ENCODE measurements around the gene KIF18A. TPM values are rescaled to one million over a fixed set of nuclear protein-coding genes. Genes with fewer than 3 reads are reported as not detected.

KIF18A gene
- total and polyA plus RNA-seq, 9 of the 15 experiments (the other 6 are each of a cell fraction or from before 2014, with no cell fraction given) = 15.1 to 36.1 (median 24.3) TPM

- TF ChIP-seq, protein P1, sequence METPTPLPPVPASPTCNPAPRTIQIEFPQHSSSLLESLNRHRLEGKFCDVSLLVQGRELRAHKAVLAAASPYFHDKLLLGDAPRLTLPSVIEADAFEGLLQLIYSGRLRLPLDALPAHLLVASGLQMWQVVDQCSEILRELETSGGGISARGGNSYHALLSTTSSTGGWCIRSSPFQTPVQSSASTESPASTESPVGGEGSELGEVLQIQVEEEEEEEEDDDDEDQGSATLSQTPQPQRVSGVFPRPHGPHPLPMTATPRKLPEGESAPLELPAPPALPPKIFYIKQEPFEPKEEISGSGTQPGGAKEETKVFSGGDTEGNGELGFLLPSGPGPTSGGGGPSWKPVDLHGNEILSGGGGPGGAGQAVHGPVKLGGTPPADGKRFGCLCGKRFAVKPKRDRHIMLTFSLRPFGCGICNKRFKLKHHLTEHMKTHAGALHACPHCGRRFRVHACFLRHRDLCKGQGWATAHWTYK (CRISPR knock-in tag; IDR thresholded peaks at IDR 0.05) = no peak
- TF ChIP-seq NUFIP1 (IDR thresholded peaks at IDR 0.05; ENCODE audit: partially characterized antibody) = no peak
- TF ChIP-seq TEAD4 (IDR thresholded peaks at IDR 0.05; ENCODE audit: low read length) = no peak
- TF ChIP-seq TEAD4 (CRISPR knock-in tag; IDR thresholded peaks at IDR 0.05; ENCODE audit: borderline replicate concordance) = no peak
- no peak for TF ChIP-seq FOSL1 (tag; conservative IDR thresholded peaks at IDR 0.05)
- TF ChIP-seq ZNF174 (CRISPR knock-in tag; IDR thresholded peaks at IDR 0.05) = no peak
- TF ChIP-seq ZFX (CRISPR knock-in tag; IDR thresholded peaks at IDR 0.05) = peak; percentile 98
- no peak for TF ChIP-seq KLF10 (CRISPR knock-in tag; IDR thresholded peaks at IDR 0.05)
- TF ChIP-seq, protein P2, sequence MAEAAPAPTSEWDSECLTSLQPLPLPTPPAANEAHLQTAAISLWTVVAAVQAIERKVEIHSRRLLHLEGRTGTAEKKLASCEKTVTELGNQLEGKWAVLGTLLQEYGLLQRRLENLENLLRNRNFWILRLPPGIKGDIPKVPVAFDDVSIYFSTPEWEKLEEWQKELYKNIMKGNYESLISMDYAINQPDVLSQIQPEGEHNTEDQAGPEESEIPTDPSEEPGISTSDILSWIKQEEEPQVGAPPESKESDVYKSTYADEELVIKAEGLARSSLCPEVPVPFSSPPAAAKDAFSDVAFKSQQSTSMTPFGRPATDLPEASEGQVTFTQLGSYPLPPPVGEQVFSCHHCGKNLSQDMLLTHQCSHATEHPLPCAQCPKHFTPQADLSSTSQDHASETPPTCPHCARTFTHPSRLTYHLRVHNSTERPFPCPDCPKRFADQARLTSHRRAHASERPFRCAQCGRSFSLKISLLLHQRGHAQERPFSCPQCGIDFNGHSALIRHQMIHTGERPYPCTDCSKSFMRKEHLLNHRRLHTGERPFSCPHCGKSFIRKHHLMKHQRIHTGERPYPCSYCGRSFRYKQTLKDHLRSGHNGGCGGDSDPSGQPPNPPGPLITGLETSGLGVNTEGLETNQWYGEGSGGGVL (CRISPR knock-in tag; IDR thresholded peaks at IDR 0.05) = no peak
- TF ChIP-seq ARID2 (IDR thresholded peaks at IDR 0.05) = no peak
- TF ChIP-seq HDAC6 (IDR thresholded peaks at IDR 0.05; ENCODE audit: low read depth, low read length) = no peak
- TF ChIP-seq NKRF (IDR thresholded peaks at IDR 0.05; ENCODE audit: borderline replicate concordance) = peak; percentile 66; the same call in 1 of the 2 replicates
- TF ChIP-seq, protein P3, sequence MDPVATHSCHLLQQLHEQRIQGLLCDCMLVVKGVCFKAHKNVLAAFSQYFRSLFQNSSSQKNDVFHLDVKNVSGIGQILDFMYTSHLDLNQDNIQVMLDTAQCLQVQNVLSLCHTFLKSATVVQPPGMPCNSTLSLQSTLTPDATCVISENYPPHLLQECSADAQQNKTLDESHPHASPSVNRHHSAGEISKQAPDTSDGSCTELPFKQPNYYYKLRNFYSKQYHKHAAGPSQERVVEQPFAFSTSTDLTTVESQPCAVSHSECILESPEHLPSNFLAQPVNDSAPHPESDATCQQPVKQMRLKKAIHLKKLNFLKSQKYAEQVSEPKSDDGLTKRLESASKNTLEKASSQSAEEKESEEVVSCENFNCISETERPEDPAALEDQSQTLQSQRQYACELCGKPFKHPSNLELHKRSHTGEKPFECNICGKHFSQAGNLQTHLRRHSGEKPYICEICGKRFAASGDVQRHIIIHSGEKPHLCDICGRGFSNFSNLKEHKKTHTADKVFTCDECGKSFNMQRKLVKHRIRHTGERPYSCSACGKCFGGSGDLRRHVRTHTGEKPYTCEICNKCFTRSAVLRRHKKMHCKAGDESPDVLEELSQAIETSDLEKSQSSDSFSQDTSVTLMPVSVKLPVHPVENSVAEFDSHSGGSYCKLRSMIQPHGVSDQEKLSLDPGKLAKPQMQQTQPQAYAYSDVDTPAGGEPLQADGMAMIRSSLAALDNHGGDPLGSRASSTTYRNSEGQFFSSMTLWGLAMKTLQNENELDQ (CRISPR knock-in tag; IDR thresholded peaks at IDR 0.05; ENCODE audit: borderline replicate concordance) = no peak
- TF ChIP-seq ZNF584 (CRISPR knock-in tag; IDR thresholded peaks at IDR 0.05; ENCODE audit: low read depth) = no peak
- TF ChIP-seq ZNF217 (CRISPR knock-in tag; IDR thresholded peaks at IDR 0.05) = no peak
- TF ChIP-seq, protein P4, sequence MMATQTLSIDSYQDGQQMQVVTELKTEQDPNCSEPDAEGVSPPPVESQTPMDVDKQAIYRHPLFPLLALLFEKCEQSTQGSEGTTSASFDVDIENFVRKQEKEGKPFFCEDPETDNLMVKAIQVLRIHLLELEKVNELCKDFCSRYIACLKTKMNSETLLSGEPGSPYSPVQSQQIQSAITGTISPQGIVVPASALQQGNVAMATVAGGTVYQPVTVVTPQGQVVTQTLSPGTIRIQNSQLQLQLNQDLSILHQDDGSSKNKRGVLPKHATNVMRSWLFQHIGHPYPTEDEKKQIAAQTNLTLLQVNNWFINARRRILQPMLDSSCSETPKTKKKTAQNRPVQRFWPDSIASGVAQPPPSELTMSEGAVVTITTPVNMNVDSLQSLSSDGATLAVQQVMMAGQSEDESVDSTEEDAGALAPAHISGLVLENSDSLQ (IDR thresholded peaks at IDR 0.05) = peak; percentile 85
- no peak for TF ChIP-seq MTA1 (IDR thresholded peaks at IDR 0.05; ENCODE audit: borderline replicate concordance)
These were observed at the start of gene KIF18A, which contains the start of gene METTL15 (continued) for GRCh38 chr11:28107750-28108618.

Measured in K562 (cell line).